ENCODE data around the gene ASB16. TPM values are rescaled to one million over a fixed set of nuclear protein-coding genes. Genes with fewer than 3 reads are reported as not detected.
A peak's percentile ranks its signal among the peaks of the same experiment; 100 is the strongest.
"Not testable (repeated sequence)": the region's sequence is repeated elsewhere in the genome, so short reads cannot be mapped to it uniquely, and the experiment has no call there.

The ASB16 gene
- total RNA-seq, 1 experiment from 2014 or later = not detected

DNA sequence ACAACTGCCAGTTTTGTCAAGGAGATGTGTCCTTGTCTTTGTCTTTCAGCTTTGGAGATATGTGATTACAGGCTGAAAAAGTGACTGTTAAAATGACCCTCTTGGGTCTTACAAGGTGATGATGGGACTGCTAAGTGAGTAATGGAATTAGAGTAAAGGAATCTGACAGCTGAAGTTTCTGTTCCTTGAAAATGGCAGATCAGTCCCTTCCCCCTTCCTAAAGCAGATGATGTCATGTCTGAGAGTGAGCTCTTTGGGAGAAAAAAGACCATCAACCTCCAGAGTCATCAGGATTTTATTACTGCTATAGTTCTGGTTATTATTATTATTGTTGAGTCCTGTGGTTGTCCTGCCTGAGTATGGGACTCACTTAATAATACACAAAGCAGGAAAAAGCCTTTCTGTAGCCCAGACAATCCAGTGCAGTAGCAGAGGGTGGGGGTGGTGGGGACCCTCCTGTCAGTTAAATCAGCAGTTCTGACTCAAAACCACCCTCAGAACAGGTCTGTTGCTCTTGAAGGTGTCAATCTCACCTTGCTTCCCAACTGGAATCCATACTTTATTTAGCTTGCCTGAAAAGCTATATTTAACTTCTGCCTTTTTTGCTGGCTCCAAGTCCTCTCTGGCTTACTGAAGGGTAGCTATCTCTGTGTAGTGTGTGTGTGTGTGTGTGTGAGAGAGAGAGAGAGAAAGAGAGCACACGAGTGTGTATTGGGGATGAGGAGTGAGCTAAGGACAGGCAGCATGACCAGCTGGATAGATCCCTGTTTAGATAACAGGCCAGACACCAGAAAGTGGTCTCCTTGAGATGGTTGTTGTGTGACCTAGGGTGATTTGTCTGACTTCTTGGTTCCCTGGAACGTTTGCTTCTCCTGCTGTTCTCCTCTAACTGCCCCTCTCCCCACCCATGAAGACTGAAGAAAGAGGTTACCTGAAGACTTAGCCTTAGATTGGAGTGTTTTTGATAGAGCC, 23.8 kb upstream of the ASB16 start:
- DNase-seq (ENCODE audit: low read depth) = peak; percentile 29

DNA sequence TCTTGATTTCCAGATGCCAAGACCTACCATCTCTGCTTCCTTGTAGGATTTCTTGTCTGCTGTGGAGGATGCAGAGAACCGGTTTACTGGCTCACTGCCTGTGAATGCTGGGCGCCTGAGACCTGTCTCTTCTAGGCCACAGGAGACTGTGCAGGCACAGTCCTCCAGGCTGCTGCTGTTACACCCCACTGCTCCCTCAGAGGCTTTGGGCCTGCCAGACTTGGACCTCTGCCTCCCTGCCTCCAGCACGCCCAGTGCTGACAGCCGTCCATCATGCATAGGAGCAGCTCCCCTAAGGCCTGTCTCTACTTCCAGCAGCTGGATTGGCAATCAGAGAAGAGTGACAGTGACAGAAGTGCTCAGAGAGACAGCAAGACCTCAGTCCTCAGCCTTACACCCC, 22.7 kb upstream of the ASB16 start:
- no peak for DNase-seq (ENCODE audit: low read depth)

DNA sequence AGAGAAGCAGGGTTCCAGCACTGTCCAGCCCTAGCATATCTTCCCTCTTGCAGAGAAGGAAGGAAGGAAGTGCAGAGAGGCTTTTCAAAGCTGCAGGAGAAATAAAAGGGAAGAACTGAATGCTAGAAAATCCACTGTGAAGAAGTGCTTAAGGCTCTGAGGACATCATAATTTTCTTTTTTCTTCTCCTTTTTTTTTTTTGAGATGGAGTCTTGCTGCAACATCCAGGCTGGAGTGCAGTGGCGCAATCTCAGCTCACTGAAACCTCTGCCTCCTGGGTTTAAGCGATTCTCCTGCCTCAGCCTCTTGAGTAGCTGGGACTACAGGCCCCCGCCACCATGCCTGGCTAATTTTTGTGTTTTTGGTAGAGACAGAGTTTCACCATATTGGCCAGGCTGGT, 21.4 kb upstream of the ASB16 start:
- not testable (repeated sequence) for DNase-seq (ENCODE audit: low read depth)

DNA sequence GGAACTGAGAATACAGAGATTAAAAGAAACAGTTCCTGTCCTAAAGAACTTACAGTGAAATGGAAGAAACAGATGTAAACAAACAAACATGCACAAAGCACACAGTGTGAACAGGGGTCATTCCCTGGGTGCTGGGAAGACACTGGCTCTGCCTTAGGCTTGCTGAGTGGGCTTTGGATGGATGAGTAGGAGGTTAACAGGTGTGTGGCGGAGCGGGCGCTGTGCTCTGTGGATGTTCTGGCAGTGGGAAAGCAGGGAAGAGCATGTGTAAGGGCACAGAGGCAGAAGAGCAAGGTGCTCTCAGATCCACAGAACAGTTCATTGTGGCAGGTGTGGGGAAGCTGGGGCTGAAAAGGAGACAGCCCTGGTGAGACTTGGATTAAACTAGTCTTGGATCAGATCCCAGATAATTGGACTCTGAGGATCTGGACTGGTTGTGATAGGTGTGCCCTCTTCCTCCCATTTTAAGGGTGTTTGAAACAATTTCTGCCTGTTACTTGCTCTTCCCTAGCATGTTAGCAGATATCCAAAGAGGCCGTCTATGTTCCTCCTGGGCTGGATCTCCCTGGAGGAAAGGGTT, 20.7 kb upstream of the ASB16 start:
- no peak for DNase-seq (ENCODE audit: low read depth)

DNA sequence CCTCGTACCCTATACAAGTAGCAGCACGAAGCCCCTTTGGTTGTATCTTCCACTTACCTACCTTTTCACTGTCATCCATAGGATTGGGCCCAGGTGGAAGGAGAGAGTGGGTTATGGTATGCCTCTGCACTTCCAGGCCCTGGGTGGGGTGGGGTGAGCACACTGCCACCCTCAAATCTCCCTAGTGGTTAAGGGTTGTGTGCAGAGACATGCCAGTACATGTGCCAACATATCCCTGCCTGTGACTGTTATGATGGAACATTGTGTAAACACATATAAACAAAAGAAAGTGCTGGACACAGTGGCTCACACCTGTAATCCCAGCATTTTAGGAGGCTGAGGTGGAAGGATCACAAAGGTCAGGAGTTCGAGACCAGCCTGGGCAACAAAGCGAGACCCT, 17.6 kb upstream of the ASB16 start:
- DNase-seq (ENCODE audit: low read depth) = no peak

DNA sequence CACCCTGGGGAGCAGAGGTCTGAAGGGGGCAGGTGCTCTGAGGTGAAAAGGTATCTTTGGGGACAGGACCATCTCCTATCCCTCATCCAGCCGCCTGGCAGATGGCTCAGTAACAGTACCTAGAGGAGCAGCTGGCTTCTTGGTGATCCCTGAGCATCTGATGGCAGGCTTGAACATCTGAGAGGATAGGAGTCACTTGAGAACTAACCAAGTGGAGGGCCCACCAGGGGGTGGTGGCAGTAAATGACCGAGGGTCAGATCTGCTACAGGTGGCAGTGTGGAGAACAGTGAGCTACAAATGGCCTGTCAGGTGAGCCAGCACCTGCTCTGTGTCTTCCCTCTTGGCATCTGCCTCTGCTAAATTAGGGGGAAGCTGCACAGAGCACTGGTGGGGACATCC, 15.0 kb upstream of the ASB16 start:
- DNase-seq (ENCODE audit: low read depth) = no peak

DNA sequence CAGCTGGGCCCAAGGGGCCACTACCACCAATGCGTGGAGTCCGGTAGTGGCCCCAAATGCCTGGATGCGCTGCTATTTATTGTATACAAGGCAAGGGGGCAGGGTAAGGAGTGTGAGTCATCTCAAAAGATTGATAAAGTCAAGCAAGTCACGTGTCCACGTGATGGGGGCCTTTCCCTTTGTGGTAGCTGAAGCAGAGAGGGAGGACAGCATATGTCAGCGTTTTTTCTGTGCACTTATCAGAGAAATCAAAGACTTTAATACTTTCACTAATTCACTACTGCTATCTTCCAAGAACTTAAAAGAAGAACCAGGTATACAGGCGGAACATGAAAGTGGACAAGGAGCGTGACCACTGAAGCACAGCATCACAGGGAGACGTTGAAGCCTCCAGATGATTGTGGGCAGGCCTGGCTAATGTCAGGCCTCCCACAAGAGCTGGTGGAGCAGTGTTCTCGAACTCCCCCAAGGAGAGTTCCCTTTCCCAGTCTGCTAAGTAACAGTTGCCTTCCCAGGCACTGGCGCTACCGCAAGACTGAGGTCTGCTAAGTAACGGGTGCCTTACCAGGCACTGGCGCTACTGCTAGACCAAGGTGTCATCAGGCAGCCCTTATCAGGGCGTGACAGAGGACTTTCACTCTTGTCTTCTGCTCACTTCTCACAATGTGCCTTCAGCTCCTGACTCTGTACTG, 10.8 kb upstream of the ASB16 start:
- no peak for DNase-seq (ENCODE audit: low read depth)

DNA sequence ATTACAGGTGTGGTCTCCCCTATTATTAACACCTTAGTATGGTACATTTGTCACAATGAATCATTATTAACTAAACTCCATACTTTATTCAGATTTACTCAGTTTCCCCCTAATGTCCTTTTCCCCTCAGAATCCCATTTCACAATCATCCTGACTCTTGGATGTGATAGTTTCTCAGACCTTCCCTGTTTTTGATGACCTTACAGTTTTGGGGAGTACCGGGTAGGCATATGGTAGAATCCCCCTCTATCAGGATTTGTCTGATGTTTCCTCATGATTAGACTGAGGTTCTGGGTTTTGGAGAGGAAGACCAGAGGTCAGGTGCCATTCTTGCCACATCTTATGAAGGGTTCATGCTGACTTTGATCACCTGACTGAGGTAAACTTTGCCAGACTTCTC, 6.0 kb upstream of the ASB16 start:
- DNase-seq (ENCODE audit: low read depth) = no peak

DNA sequence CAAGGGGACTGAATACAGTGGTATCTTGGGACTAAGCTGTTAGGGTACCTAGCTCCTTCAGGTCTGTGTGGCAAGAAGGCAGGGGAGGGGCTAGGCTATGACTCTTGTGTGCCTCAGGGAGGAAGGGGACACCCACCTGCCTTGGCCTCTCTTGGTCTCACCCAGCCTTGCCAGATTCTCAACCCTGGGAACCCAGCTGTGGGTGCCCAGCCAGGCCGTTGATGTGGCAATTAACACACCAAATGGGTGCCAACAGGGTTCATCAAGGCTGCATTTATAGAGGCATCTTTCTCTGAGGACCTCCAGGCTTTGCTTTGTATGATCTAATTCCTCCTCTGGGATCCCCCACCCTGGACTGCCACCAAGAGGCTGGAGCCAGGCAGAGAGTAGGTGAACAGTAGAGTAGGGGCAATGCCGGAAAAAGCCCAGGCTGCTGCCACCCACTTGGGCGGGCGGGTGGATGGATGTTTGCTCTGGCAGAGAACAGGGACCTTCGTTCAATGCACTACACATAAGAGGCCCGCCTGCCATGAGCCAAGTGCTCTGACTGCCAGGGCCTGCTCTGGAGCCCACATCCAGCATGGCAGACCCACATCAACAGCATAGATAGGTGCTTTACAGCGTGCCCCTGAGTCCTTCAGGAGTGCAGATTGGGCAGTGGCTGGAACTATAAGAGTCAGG, 3.2 kb upstream of the ASB16 start:
- DNase-seq (ENCODE audit: low read depth) = no peak

DNA sequence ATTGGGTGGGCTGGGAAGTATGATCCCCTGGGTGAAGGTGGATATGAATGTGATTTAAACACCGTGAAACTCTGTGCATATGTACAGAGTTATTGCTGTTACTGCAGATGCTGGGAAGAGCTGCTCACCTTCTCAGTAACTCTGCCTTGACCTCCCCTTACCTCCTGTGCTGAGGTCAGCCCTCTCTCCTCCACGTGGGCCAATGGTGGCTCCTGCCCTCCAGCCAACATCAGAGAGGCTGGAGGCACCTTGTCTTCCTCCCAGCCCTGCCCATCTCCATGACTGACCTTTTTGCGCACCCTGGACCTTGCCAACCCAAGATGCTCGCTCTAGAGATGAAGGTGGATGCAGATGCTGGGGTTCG, 387 bp upstream of the ASB16 start:
- no peak for DNase-seq (ENCODE audit: low read depth)

DNA sequence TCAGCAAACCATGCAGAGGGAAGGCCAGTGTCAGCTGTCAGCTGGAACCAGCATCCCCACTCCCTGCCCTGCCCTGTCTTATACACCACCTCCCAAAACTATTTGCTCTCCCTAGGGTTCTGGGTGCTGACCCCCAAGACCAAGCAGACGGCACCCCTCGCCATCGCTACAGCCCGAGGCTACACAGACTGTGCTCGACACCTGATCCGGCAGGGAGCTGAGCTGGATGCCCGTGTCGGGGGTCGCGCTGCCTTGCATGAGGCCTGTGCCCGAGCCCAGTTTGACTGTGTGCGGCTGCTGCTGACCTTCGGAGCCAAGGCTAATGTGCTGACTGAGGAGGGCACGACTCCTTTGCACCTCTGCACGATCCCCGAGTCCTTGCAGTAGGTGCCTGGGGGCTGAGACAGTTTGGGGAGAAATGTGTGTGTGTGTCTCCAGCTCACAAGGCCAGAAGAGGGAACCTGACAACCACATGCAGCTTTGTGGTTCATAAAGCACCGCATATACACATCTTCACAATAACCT, 1.5 kb downstream of the ASB16 start:
- DNase-seq (ENCODE audit: low read depth) = no peak

DNA sequence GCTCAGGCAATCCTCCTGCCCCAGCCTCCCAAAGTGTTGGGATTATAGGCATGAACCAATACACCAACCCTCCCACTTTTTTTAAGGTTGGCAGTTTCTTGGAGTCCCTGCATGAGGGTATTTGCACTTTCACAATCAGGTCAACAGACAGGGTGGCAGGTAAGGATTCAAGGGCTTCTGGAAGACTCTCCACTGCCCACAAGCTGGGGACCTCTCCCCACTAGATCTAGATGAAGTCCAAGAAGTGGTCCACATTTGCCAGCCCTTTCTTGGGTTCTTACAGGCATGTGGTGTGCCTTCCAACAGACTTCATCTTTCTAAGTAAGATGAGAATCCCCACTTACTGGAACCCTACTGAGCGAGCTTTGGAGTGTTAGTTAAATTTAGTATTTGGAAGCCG, 3.9 kb downstream of the ASB16 start:
- DNase-seq (ENCODE audit: low read depth) = no peak

DNA sequence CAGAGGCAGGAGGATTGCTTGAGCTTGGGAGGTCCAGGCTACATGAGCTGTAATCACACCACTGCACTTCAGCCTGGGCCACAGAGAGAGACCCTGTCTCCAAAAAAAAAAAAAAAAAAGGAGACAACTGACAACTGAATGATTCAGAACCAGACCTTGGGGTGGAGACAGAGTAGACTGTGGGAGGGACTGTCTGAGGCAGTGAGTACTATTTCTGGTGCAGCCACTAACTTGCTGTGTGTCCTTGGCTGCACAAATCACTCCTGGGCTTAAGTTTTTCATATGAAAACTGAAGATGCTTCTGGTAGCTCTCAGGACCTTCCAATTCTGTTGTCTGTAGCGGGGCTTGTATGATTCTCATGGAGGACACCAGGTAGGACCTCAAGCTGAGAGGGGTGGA, 5.8 kb downstream of the ASB16 start:
- DNase-seq (ENCODE audit: low read depth) = no peak

DNA sequence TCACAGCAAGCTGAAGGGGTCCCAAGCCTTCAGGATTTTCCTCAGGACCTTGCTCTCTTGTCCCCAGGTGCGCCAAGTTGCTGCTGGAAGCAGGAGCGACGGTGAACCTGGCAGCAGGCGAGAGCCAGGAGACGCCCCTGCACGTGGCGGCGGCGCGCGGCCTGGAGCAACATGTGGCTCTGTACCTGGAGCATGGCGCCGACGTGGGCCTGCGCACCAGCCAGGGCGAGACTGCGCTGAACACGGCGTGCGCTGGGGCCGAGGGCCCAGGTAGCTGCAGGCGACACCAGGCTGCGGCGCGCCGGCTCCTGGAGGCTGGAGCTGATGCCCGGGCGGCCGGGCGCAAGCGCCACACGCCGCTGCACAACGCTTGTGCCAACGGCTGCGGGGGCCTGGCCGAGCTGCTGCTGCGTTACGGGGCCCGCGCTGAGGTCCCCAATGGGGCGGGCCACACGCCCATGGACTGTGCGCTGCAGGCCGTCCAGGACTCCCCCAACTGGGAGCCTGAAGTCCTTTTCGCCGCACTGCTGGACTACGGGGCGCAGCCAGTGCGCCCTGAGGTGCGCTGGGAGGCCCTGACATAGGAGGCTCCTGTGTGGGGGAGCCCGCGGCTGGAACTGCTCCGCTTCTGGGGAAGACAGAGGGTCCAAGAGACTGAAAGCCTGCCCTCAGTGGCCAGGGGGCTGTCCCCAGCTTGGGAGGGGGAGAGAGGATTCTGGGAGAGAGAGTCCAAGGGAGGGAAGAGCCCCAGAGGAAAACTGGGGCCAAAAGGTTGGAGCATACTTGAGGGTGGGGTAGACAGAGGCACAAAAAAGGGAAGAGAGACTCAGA, 6.4 kb downstream of the ASB16 start:
- DNase-seq (ENCODE audit: low read depth) = no peak

DNA sequence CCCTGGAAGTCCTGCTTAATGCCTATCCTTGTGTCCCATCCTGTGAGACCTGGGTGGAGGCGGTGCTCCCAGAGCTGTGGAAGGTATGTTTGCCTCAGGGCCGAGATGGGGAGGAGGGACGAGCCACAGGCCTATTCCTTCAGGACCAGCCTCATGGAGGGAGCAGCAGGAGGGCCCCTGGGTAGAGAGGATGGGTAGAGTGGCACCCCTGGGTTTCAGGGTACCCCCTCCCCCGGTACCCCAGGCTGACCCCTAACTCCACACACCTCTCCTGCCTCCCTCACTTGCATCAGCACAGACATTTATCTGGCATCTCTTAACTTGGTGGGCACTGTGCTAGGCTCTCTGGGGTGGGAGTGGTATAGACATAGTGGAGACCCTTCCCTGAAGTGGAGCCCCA, 7.1 kb downstream of the ASB16 start:
- DNase-seq (ENCODE audit: low read depth) = no peak

DNA sequence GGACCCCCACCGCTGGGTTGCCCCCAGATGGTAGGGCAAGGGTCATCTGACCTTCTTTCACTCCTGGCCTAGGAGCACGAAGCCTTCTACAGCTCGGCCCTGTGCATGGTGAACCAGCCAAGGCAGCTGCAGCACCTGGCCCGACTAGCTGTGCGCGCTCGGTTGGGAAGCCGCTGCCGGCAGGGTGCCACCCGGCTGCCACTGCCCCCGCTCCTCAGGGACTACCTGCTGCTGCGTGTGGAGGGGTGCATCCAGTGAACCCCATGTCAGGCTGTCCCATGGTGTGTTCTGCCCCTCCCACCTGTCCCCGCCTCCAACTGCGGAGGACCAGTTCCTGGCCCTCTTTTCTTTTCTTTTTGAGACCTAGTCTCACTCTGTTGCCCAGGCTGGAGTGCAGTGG, 7.6 kb downstream of the ASB16 start:
- no peak for DNase-seq (ENCODE audit: low read depth)

DNA sequence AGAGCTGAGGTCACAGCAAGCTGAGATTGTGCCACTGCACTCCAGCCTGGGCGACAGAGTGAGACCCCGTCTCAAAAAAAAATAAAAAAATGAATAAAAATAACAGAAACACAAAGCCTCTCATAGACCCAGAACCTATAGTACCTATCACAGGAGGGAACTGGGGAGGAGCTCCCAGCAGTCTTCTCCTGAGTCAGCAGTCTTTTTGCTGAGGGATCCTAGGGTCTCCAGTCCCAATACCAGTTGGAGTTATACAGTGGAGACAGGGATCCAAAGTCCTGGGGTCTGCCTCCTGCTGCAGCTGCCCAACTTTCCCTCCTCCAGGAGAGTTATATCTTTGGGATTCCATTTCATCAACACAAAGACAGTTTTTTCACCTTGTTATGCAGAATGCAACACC, 12.5 kb downstream of the ASB16 start:
- DNase-seq (ENCODE audit: low read depth) = no peak

DNA sequence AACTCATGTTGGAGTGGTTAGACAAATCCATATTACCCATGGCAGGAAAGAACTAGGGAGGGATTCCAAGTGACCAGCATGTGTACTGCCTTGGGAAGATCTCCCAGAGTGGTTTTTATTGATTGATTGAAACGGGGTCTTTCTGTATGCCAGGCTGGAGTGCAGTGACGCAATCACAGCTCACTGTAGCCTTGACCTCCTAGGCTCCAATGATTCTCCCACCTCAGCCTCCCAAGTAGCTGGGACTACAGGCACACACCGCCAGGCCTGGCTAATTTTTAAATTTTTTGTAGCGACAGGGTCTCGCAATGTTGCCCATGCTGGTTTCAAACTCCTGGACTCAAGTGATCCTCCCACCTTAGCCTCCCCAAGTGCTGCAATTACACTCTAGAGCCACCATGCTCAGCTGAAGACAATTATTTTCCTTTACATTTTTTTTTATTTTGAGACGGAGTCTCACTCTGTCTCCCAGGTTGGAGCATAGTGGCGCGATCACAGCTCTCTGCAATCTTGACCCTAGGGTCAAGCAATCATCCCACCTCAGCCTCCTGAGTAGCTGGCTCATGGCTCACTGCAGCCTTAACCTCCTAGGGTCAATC, 13.8 kb downstream of the ASB16 start:
- no peak for DNase-seq (ENCODE audit: low read depth)

DNA sequence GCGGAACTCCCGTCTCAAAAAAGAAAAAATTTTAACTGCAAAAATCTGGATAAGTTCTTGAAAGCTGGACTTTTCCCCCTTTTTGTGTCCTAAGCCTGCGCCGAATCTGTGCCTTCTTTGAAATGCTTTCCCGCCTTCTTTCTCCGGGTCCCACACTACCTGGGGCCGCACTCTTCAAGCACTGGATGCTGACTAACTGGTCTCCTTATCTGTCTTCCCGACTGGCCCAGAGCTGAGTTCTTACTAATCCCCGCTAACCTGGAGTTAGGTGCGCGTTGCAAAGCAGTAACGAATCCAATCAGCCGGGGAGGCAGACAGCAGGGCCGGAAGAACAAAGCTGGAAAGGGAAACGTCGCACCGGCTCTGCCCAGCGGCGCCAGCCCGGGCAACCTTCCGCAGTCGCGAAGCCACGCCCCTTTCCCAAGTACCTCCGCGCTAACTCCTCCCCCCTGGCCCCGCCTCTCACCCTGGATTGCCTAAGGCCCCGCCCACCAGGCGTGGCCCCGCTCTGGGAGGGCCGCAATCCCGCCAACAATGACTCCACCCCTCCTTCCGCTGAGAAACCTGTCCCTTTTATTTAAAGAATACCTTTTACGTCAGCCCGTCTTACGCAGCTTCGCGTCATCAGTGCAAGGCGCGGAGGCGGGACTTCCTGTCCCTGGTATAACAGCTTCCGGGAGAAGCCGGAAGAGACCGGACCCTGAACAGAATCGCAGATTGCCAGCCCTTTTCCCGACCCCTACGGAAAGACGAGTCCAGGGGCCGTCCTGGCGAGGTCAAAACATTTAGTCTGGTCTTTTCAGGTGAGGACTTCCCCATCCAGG, 16.0 kb downstream of the ASB16 start, which contains the start of gene TMUB2:
Gene TMUB2 (plus strand): TSS at position 666 of the 824 bp plus-strand sequence. CDS start 737 bp downstream, outside the sequence.
- DNase-seq (ENCODE audit: low read depth) = peak; percentile 99
